HepG2 (cell line): Measurements from ENCODE around the gene OTUD7B. TPM values are rescaled to one million over a fixed set of nuclear protein-coding genes. Genes with fewer than 3 reads are reported as not detected.

Source experiments
- GZF1 ChIP-seq: sonication (generic); formaldehyde crosslinking; IDR thresholded peaks from 2 replicates; pipeline ENCODE4 v1.5.1; 2020; ENCODE audit warnings: mild to moderate bottlenecking, missing genetic modification reagents
- KAT8 ChIP-seq: IDR thresholded peaks from 2 replicates; pipeline ENCODE4 v1.6.1; 2016; ENCODE audit warnings: missing genetic modification reagents, missing compliant biosample characterization
- KLF11 ChIP-seq: IDR thresholded peaks from 2 replicates; pipeline ENCODE4 v1.6.1; 2016; ENCODE audit warnings: missing compliant biosample characterization
- KLF15 ChIP-seq: sonication (generic); formaldehyde crosslinking; IDR thresholded peaks from 2 replicates; pipeline ENCODE4 v1.8.1; 2023; ENCODE audit warnings: borderline replicate concordance, mild to moderate bottlenecking, inconsistent platforms, missing genetic modification reagents, mixed read lengths
- MAFK ChIP-seq, 2 experiments: IDR thresholded peaks in 1 of 2; conservative IDR thresholded peaks in 1 of 2; 2 replicates each; pipeline ENCODE4 v1.6.1; 2011; ENCODE audit warnings: improper control_type of control experiment in 2 of 2, low read length in 2 of 2
- MZF1 ChIP-seq: sonication (generic); formaldehyde crosslinking; IDR thresholded peaks from 2 replicates; pipeline ENCODE4 v1.8.1; 2023; ENCODE audit warnings: mild to moderate bottlenecking, missing genetic modification reagents, borderline replicate concordance
- SKI ChIP-seq: fragments of 450-650 bp; IDR thresholded peaks from one replicate; pipeline ENCODE4 v1.6.1; 2018; ENCODE audit warnings: mild to moderate bottlenecking; ENCODE audit not compliant: partially characterized antibody
- SOX6 ChIP-seq, 2 experiments: fragments of 450-650 bp in 1 of 2; sonication (generic) in 1 of 2; formaldehyde crosslinking in 1 of 2; IDR thresholded peaks; 2 replicates each; pipeline versions ENCODE4 v1.4.0 to v1.6.1; 2017 to 2020; ENCODE audit warnings: antibody characterized with exemption in 1 of 2, mild to moderate bottlenecking in 1 of 2, missing genetic modification reagents in 1 of 2
- SRSF4 ChIP-seq: fragments of 200-400 bp; formaldehyde crosslinking; IDR thresholded peaks from one replicate; pipeline ENCODE4 v1.6.1; 2018; ENCODE audit warnings: mild to moderate bottlenecking, low read depth, low read length, moderate library complexity; ENCODE audit not compliant: poor library complexity, severe bottlenecking
- TBX3 ChIP-seq: fragments of 450-650 bp; IDR thresholded peaks from 2 replicates; pipeline ENCODE4 v1.6.1; 2017; ENCODE audit warnings: antibody characterized with exemption, mild to moderate bottlenecking, inconsistent platforms, borderline replicate concordance
- ZNF446 ChIP-seq: sonication (generic); formaldehyde crosslinking; IDR thresholded peaks from 2 replicates; pipeline ENCODE4 v1.5.0; 2020; ENCODE audit warnings: mild to moderate bottlenecking, missing genetic modification reagents
- ZNF546 ChIP-seq: sonication (generic); formaldehyde crosslinking; conservative IDR thresholded peaks from 2 replicates; pipeline ENCODE4 v1.8.1; 2023; ENCODE audit warnings: mild to moderate bottlenecking, missing genetic modification reagents
- ZNF557 ChIP-seq: sonication (generic); formaldehyde crosslinking; IDR thresholded peaks from 2 replicates; pipeline ENCODE4 v1.4.0; 2020; ENCODE audit warnings: missing genetic modification reagents
- ZNF773 ChIP-seq: sonication (generic); formaldehyde crosslinking; IDR thresholded peaks from 2 replicates; pipeline ENCODE4 v1.4.0; 2020; ENCODE audit warnings: missing genetic modification reagents, borderline replicate concordance
- polyA plus RNA-seq, 8 experiments: library from polyadenylated mRNA; depleted of rRNA in 3 of 8; stranded (reverse) in 7 of 8; unstranded in 1 of 8; fragments of >200 nt; fragmentation: Illumina TruSeq in 4 of 8; extraction: Trizol in 4 of 8; gene quantifications; 2 replicates each; pipeline versions ENCODE4 v1.2.1 to v1.2.3, GENCODE V29; 2011 to 2016; ENCODE audit warnings: low read depth in 4 of 8, missing spikeins in 1 of 8, mixed read lengths in 1 of 8; ENCODE audit not compliant: insufficient read depth in 1 of 8
- total RNA-seq, 5 experiments: library from RNA; depleted of rRNA; stranded (reverse); fragments of >200 nt; fragmentation: Illumina TruSeq; extraction: Trizol; gene quantifications; 2 replicates each; pipeline ENCODE4 v1.2.3, GENCODE V29; 2016; ENCODE audit warnings: low read depth in 1 of 5
- TF ChIP-seq, protein P1 (sequence below): sonication (generic); formaldehyde crosslinking; IDR thresholded peaks from 2 replicates; pipeline ENCODE4 v1.4.0; 2020; ENCODE audit warnings: missing genetic modification reagents
- TF ChIP-seq, protein P2 (sequence below): sonication (generic); formaldehyde crosslinking; IDR thresholded peaks from 2 replicates; pipeline ENCODE4 v1.4.0; 2020; ENCODE audit warnings: missing genetic modification reagents, borderline replicate concordance

The OTUD7B gene
- total and polyA plus RNA-seq, 2 of the 13 experiments (the other 11 are each of a cell fraction or from before 2014, with no cell fraction given), result 5.1 to 11.2 TPM

DNA sequence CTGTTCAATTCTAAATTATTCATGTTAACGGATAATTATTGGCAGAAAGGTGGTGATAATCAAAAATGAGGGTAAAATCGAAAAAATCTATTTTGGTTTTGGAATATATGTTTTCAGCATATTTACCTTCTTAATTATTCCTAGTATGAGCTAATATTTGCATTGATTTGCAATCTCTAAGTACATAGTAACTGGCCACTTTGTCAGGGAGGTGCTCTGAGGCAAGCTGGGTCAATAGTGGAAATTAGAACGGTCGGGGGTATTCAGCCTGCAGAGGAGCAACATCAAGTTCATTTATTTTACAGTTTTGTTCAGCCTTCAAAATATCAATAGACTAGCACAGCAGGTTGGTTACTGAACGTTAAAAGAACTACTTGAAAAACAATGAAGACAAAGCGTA lies 1.8 kb downstream of the OTUD7B start (continued):
- TF ChIP-seq SKI (peak; percentile 75), SOX6 (IDR thresholded peaks at IDR 0.05) (no peak), SOX6 (CRISPR knock-in tag; IDR thresholded peaks at IDR 0.05) (peak; percentile 50; the same call in 1 of the 2 replicates), KLF11 (CRISPR knock-in tag) (0 out of 2 replicates have a peak, but pooled peaks have one; percentile 25), ZNF557 (no peak), ZNF546 (CRISPR knock-in tag) (no peak), SRSF4 (no peak), MAFK (conservative IDR thresholded peaks at IDR 0.05 in 1 of 2, IDR thresholded peaks at IDR 0.05 in 1 of 2; ENCODE audit: low read length in 2 of 2) (no peak), ZNF773 (CRISPR knock-in tag) (no peak), TBX3 (peak; percentile 89), GZF1 (CRISPR knock-in tag) (no peak), MZF1 (no peak), KLF15 (CRISPR knock-in tag) (no peak), KAT8 (CRISPR knock-in tag) (0 out of 2 replicates have a peak, but pooled peaks have one; percentile 13), ZNF446 (CRISPR knock-in tag) (no peak)
- TF ChIP-seq, protein P1, sequence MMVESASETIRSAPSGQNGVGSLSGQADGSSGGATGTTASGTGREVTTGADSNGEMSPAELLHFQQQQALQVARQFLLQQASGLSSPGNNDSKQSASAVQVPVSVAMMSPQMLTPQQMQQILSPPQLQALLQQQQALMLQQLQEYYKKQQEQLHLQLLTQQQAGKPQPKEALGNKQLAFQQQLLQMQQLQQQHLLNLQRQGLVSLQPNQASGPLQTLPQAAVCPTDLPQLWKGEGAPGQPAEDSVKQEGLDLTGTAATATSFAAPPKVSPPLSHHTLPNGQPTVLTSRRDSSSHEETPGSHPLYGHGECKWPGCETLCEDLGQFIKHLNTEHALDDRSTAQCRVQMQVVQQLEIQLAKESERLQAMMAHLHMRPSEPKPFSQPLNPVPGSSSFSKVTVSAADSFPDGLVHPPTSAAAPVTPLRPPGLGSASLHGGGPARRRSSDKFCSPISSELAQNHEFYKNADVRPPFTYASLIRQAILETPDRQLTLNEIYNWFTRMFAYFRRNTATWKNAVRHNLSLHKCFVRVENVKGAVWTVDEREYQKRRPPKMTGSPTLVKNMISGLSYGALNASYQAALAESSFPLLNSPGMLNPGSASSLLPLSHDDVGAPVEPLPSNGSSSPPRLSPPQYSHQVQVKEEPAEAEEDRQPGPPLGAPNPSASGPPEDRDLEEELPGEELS (CRISPR knock-in tag), result no peak
- TF ChIP-seq, protein P2, sequence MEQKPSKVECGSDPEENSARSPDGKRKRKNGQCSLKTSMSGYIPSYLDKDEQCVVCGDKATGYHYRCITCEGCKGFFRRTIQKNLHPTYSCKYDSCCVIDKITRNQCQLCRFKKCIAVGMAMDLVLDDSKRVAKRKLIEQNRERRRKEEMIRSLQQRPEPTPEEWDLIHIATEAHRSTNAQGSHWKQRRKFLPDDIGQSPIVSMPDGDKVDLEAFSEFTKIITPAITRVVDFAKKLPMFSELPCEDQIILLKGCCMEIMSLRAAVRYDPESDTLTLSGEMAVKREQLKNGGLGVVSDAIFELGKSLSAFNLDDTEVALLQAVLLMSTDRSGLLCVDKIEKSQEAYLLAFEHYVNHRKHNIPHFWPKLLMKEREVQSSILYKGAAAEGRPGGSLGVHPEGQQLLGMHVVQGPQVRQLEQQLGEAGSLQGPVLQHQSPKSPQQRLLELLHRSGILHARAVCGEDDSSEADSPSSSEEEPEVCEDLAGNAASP (CRISPR knock-in tag), result peak; percentile 28; the same call in 1 of the 2 replicates
